ENCODE measurements around the gene CCNQ. TPM values are rescaled to one million over a fixed set of nuclear protein-coding genes. Genes with fewer than 3 reads are reported as not detected.

The CCNQ gene
- total RNA-seq, 1 donor from 2014 or later, result 18.2 TPM

Other genes with a start within 250 kb of the CCNQ start
- not detected for gene PNMA6E, start 197.8 kb downstream of the CCNQ start, total RNA-seq
- gene ZFP92, start 187.7 kb downstream of the CCNQ start, total RNA-seq, result 0.08 TPM
- gene TREX2, start 153.1 kb downstream of the CCNQ start, total RNA-seq, result 2.0 TPM
- gene HAUS7, start 128.6 kb downstream of the CCNQ start, total RNA-seq, result 16.6 TPM
- gene BGN, start 104.2 kb downstream of the CCNQ start, total RNA-seq, result 29.3 TPM
- gene ATP2B3, start 81.5 kb downstream of the CCNQ start, total RNA-seq, result not detected
- gene DUSP9, start 48.1 kb upstream of the CCNQ start, total RNA-seq, result 0.76 TPM
- 1.00 TPM for gene PNCK, start 74.7 kb upstream of the CCNQ start, total RNA-seq
- 62.0 TPM for gene SLC6A8, start 88.8 kb upstream of the CCNQ start, total RNA-seq
- 191 TPM for gene BCAP31, start 125.2 kb upstream of the CCNQ start, total RNA-seq
- gene ABCD1, start 125.7 kb upstream of the CCNQ start, total RNA-seq, result 2.5 TPM
- 11.2 TPM for gene PLXNB3, start 165.1 kb upstream of the CCNQ start, total RNA-seq
- gene SRPK3, start 181.9 kb upstream of the CCNQ start, total RNA-seq, result 0.12 TPM
- 32.6 TPM for gene IDH3G, start 195.2 kb upstream of the CCNQ start, total RNA-seq
- gene SSR4, start 195.5 kb upstream of the CCNQ start, total RNA-seq, result 168 TPM
- 0.68 TPM for gene PDZD4, start 231.4 kb upstream of the CCNQ start, total RNA-seq

Data from esophagus mucosa (tissue), 1 donor.